HG03039 (cell line): ENCODE results near the gene ARPC2.
A peak's percentile ranks its signal among the peaks of the same experiment; 100 is the strongest.
"Not testable (repeated sequence)": the region's sequence is repeated elsewhere in the genome, so short reads cannot be mapped to it uniquely, and the experiment has no call there.

Source experiments
- ATAC-seq: cut with Tn5 transposase; IDR thresholded peaks from one replicate; pipeline ENCODE4 v1.9.1; 2021; ENCODE audit warnings: mild to moderate bottlenecking, moderate library complexity; ENCODE audit not compliant: unreplicated experiment

Gene ARPC2

DNA sequence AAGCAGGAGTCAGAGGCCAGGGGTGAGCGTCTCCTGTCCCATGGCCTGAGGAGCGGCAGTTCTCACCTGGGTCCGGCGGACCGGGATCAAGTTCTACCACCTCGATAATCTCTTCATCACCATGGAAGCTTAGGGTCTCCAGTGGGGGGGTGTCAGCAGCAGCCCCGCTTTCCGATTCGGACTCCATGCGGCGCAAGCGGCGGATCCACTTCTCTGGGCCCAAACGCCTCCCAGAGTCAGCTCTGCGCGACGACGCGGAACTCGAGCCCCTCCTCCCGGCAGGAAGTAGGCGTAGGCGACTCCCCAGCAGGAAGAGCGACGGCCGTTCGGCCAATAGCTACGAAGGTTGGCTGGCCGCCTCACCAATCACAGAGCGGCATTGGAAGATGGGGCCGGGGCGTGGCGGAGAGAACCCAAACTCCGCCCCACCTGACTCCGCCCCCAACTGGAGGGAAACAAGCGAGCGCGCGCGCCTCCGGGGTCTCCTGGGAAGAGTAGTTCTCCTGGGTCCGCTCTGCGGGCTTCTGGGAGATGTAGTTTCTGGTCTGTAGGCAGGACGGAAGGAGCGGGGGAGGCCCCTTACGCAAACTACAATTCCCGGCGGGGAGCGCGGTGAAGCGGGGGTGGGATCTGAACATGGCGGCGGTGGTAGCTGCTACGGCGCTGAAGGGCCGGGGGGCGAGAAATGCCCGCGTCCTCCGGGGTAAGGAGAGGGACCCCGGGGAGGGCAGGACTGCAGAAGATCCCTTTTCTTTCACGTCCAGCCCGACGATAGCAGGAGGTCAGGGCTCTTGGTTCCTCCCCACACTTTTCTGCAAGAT lies 53.1 kb downstream of the ARPC2 start, which contains the start of the genes AAMP and PNKD:
Gene AAMP, minus strand, starts transcription at position 238 of the 821 bp plus-strand sequence. Its CDS starts 51 bp downstream, at position 187.
Gene PNKD, plus strand, starts transcription at position 620 of the 821 bp plus-strand sequence. Its CDS starts 17 bp downstream, at position 637.
- peak; percentile 87 for ATAC-seq

DNA sequence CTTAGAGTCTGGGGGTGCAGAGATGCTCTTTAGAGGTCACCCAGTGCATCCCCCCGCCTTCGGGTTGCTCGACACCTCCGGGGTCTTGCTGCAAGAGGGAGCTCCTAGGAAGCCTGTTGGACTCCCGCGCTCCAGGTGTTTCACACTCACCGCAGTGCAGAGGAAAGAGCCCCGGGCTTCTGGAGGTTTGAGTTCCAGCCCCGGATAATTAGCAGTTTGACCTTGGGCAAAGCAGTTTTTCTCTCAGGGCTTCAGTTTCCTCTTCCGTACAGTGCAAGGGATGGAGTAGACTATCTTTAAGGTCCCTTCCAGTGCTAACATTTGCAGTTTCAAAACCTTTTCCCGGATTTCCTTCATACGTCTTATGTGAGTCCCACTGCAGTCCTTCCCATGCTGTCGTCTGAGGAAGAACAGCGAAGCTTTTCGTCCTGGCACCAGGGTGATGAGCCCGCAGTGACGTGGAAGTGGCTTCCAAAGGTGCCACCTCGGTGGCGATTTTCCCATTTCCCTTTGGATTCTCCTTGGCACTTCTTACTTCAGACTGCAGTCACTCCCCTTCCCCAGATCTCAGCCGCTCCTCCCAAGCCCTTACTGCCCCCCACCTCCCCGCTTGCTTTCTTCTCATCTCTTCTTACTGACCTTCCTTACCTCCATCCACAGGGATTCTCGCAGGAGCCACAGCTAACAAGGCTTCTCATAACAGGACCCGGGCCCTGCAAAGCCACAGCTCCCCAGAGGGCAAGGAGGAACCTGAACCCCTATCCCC lies 53.9 kb downstream of the ARPC2 start:
- ATAC-seq = no peak

DNA sequence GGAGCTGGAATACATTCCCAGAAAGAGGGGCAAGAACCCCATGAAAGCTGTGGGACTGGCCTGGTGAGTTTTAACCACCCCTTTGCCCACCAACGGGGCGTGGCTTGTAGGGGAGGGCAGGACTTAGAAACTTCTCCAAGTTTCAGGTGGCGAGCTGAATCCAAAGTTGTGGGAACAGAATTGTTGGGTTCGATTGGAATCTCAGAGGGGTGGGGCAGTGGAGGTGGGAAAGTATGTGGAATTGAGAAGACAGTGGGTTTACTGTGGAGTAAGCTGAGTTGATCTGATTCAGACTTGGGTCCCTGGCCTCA lies 54.5 kb downstream of the ARPC2 start:
- ATAC-seq = no peak

DNA sequence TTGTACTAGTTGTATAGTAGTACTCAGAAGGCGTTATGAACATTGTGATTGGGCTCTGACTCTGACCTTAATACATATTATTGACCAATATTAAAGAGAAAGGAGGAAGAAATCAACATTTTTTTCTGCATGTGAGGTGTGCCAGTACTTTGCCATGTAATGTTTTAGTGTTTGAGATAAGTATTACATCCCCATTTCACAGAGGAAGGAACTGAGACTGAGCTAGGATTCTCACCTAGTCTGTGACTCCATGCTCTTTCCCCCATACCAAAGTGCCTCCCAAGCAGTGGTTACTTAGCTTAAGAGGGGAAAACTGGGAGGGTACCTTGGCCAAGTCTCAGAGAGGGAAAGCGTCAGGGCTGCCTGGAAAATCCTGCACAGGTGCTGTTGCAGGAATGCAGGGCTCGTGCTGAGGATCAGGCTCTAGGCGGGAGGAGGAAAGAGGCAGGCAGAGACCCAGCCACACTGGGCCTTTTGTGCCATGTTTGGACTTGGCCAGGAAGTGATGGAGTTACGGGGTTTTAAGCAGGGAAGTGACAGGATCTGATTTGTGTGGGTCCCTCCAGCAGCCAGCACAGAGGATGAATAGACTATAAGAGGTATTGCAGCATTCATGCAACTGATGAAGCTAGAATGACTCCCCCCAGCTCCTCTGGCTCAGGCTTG lies 55.0 kb downstream of the ARPC2 start:
- no peak for ATAC-seq

DNA sequence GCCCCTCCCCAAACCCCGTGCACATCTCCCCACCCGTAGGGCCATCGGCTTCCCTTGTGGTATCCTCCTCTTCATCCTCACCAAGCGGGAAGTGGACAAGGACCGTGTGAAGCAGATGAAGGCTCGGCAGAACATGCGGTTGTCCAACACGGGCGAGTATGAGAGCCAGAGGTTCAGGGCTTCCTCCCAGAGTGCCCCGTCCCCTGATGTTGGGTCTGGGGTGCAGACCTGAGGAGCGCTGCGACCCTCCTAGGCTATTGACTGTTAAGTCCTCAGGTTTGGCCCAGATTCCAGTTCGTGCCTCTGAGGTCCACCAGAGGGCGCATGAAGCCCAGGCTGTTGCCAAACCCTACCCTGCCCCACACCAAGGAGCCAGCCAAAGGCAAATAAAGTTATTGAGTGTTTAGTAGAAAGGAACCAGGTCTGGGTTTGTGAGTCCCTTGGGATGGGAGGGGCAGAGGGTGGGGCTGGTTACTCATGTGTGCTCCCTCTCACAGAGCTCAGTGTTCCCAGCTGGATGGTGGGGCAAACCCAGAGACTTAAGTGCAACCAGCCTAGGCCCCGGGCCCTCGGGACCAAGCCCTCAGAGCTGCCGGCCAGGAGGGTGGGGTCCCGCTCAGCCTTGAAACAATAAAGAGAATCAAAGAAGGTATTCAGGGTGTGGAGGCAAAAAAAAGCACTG lies 55.7 kb downstream of the ARPC2 start:
- no peak for ATAC-seq

DNA sequence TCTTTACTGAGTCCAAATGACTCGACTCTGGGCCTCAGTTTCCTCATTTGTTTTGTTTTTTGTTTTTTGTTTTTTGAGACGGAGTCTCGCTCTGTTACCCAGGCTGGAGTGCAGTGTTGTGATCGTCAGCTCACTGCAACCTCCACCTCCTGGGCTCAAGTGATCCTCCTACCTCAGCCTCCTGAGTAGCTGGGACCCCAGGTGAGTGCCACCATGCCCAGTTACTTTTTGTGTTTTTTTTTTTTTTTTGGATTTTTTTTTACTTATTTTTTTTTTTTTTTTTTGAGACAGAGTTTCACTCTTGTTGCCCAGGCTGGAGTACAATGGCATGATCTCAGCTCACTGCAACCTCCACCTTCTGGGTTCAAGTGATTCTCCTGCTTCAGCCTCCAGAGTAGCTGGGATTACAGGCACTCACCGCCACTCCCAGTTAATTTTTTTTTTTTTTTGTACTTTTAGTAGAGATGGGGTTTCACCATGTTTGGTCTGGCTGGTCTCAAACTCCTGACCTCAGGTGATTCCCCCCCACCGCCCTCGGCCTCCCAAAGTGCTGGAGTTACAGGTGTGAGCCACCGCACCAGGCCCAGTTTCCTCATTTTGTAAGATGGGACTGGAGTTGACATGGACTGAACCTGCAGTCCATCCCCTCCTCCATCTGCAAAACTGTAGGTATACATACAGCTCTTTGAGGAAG lies 56.4 kb downstream of the ARPC2 start:
- ATAC-seq = not testable (repeated sequence)

DNA sequence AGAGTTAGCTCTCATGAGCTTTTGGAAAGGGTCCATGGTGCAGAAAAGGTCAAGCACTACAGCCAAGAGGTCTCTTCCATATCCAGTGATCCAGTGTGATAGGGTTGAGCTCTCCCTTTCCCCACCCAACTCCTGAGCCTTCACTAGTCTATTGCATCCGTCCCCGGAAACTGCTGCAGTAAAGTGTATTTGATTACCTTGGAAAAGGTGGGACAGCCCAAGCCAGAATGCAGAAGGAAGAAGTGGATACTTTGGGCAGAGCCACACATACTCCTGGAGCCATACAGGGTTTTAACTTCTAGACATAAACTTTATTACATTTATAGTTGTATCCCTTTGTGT lies 56.9 kb downstream of the ARPC2 start:
- ATAC-seq = no peak

DNA sequence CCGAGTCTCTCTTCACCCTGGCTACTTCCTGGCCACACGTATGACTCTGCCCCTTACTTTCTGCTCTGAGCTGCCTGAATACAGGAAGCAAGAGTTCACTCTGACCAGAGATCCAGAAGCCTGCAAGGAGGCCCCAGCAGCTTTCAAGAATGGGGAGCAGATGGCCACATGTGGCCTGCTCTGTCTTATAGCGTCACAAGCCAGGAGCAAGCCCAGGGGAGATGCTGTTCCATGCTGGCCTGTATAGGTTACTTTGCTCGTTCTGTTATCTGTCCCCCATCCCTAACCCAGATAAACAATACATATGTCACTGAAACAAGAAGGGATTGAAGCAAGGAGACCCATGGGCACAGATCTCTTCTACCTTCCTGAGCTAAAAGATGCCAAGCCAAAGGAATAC lies 57.6 kb downstream of the ARPC2 start:
- ATAC-seq = no peak

DNA sequence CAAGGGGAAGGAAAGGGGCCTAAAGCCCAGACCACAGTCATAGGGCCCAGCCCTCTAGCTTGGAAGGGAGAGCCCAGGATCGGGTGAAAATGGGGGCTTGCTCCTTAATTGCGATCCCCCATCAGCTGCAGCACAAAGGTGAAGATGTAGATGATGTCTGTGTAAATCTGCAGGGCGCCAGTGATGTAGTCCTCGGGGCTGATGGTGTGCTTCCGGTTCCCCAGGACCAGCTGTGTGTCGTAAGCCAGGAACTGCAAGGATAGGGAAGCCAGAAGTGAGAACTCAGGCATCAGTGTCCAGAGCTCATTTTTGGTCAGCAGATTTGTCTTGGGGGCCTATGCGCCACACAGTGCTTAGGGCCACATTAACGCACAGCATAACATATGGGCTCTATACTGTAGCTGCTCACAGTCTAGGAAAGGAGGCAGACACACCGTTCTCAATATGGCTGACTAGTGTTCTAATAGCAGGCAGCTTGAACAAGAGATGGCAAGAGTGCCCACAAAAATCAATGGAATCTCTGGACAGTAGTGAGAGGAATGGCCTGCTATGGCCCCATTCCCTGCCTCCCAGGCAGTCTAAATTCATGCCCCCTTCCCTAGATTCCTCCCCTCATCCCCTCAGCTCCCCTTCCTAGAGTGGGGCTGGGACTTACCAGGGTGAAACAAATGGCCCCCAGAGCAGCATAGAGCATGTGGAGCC lies 58.5 kb downstream of the ARPC2 start:
- ATAC-seq = no peak

DNA sequence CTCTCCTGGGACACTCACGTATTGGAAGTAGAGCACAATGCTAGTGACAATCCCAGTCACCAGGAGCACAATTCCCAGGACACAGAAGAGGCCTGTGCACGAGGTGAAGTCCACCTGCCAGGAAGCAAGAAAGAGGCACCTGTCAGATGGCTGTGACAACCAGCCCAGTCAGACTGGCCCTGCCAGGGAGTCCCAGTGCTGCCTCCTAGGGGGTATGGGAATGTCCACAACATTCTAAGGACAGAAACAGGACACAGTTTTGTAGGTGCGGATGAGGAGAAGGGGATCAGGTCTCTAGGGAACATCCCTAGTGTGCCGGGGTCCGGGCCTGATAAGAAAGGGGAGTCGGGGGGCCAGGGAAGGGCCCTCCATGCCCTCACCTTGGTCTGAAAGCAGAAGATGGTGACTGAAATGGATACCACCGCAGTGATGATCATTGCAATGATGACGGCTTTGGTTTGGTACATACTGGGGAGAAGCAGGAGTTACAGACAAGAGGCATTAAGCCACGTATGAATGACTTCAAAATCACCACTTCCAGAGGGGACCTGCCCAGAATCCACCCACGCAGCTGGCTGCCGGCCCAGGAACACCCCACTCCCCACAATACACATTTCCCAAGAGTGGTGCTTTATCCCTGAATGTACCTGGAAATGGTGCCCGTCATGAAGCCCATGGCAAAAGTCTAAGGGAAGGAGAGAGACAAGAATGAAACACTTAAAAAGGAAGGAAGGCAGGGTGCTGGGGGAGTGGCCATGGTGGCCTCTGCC lies 60.2 kb downstream of the ARPC2 start:
- ATAC-seq = no peak

DNA sequence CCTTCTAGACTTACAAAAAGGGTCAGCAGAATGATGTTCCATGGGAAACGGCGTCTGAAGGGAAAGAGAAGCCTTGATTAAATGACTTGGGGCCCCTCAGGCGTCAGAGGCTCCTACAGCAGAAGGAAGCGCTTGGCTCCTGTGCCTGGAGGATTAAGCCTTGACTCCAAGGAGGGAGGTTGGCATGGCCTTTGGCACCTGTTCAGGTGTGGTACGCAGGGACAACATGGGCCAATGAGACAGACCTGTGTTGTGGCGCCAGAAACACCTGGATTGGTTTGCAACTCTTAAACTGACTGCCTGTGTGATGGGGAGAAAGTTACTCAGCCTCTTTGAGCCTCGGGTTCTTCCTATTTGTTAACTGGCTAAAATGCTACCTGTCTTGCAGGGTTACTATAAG lies 60.9 kb downstream of the ARPC2 start:
- no peak for ATAC-seq

DNA sequence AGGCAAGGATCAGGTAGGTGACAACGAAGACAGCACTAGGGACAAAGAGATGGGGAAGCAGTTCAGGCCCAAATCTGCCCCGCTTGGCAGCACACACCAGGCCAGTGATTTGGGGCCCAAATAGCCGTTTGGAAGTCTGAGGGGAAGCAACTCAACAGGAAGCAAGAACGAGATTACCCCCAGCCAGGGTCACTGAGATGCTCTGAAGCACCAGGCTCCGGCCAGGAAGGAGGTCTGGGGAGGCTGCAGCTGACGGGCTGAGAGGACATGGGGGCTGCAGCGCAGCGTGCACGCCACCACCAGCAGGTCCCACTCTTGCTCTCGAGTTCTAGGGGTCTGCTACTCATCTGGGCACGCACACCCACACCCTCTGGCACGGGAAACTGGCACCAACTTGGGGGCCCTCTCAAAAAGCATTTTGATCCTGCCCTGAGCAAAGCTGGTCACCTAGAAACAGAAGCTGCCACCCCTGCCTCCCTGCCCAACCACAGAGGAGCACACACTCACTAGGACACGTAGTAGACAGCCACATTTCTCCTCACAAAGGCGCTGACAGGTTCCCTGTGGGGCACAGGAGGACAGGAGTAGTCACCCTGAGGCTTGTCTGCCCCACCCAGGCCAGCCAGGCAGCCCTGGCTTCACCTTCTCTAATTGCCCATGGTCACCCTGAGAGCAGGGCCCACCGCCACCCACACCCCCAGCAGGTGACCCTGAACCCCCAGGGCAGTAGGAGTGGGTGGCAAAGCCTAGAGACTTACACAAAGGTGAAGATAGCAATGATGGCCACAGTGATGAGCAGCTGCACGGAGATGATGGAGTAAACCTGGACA lies 61.8 kb downstream of the ARPC2 start:
- no peak for ATAC-seq

DNA sequence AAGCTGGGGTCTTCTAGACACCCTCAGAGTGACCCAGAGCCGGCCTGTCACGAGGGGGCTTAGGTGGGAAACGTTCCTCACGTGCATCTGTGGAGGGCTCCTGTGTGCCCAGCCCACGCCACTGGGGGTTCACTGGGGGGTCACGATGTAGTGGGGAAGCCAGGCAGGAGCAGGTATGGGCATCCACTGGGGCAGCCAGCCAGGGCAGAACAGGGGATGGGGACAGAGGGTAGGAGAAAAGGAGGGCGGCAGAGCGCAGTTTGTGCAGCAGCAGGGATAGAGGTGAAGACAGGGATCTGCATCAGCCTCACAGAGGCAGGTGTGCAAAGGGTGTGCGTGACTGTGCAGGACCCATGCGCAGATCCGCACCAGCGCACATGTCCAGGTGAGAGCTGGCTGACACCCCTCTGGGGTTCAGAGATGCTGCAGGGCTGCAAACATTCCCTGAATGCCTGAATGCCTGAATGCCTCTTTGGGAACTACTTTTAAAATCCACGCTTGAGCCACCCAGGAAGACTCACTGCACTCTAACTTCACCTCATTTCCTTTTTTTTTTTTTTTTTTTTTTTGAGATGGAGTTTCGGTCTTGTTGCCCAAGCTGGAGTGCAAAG lies 63.4 kb downstream of the ARPC2 start:
- no peak for ATAC-seq

DNA sequence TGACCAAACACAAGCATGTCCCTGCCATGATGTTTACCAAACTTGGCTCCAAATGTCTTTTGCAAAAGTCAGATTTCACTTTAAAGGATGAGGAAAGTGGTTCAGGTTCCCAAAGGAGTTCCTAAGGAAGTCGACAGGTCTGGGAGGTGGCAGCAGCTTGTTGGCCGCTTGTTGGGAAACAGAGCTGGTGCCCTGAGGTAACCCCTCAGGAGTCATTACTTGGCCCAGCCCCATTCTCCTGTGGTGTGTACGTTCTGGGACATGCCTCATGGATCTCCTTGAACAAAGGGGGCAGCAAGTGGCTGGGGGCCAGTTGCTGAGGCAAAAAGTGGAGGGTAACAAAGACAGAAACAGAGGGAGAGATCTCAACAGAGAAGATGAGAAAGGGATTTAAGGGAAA lies 64.5 kb downstream of the ARPC2 start:
- no peak for ATAC-seq

DNA sequence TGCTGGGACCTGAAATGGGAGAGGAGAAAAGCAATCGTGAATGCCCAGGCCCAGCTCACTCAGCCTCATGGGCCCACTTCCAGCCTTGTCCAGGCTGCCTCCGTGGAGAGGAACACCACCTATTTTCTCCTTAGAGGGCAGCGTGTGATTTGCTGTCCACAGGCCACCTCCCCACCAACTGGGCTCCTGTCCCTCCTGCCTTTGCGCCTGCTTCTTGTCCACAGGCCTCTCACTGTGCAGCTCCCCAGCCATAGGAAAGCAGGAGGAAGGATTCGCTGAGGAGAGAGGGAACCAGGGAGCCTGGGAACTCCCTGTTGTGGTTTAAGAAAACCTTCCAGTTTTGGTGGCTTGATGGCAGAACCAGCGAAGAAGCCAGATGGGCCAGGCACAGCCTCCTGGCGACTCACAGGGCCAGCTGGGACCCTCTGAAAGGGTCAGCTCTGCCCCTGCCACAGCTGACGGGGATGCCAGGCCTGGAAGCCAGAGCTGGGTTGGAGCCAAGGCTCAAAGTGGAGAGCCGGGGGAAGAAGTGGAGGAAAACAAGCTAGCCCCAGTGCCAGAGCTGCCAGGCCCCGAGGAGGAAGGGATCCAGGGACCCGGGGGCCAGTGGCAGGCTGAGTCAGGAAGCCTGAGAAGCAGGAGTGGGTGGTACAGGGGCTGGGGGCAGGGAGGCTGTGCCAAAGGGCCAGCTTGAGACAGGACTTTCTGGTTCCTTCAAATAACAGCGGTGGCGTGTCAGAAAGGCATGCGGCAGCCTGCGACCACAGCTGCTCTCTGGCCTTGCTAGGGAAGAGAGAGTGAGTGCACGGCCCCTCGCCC lies 65.4 kb downstream of the ARPC2 start:
- no peak for ATAC-seq

DNA sequence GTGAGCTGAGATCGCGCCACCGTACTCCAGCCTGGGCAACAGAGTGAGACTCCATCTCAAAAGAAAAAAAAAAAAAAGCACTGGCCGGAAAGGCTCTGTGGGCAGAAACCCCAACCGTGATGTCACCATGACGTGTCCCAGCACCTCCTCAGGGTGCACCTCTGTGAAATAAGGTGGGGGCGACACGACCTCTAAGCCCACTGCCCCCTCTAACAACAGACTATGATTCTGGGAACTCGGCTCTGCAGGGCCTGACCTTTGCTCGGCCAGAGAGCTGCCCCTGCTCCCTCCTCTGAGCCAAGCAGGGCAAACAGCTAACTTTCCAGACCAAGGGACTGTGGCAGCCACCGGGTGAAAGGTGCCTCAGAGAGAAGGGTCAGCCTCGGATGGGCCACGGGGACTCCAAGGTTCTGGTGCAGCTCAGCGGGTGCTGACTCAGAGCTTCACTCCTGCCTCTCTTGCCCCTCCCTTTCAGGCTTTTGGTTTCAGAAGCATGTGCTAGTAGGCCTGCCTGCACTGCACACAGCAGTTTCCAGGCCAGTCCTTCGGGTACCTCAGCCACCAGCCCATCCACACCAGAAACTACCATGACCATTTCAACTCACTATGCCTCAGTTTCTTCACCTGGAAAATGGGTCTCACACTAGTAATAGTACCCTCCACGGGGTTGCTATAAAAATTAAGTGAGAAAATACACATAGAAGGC lies 67.3 kb downstream of the ARPC2 start:
- peak; percentile 45 for ATAC-seq

DNA sequence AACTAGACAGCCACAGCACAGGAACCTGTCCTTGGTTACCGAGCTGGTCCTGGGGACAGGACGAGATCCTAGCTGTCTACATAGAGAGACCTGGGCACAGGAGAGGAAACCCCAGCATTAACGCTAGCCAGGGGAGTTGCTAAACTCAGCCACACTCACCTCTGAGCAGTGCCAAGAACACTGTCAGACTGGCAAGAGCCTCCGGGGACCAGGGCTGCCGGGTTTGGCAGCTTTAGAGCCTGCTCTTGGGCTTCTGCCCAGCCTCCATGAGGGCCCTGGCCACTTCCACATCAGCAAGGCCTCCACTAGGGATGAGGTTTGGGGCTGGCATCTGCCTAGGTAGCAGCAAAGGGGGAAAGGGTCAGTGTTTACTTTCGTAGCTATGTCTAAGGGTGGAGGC lies 68.6 kb downstream of the ARPC2 start:
- no peak for ATAC-seq
